ENCODE measurements around the gene LEFTY1. TPM values are rescaled to one million over a fixed set of nuclear protein-coding genes. Genes with fewer than 3 reads are reported as not detected.

LEFTY1 gene
- total RNA-seq, 1 donor from 2014 or later, result 0.65 TPM

DNA sequence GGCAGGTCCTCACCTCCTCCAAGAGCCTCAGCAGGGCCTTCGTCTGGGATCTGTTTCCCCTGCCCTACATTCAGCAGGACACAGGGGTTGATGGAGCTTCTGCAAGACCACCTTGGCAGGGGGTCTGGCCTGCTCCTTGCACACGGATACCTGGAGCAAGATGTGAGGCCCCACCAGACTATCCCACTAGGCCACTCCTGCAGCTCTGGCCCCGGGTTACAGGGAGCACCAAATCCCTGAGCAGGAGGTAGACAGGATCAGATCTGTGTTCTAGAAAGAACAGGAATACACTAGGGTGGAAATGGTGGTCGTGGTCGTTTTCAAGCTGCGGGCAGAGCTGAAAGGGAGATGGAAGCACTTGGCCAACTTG is 45.5 kb downstream of the LEFTY1 start:
- peaks cover 3% of the 10 kb centered on the region for H3K36me3 Mint-ChIP-seq (ENCODE audit: low read depth)
- H3K4me3 Mint-ChIP-seq, result no peak overlapping the region

GRCh38 chr1:225842788-225843425 is 46.0 kb downstream of the LEFTY1 start:
- Mint-ChIP-seq H3K27me3 (ENCODE audit: low read depth) (no peaks in the 10 kb centered on the region), H3K4me3 (no peak overlapping the region), H3K9me3 (no peaks in the 10 kb centered on the region), H3K36me3 (ENCODE audit: low read depth) (peaks cover under 1% of the 10 kb centered on the region), H3K27ac (ENCODE audit: unreplicated experiment) (no peak overlapping the region), H3K4me1 (peaks cover 1% of the 10 kb centered on the region)
- TF ChIP-seq CTCF (conservative IDR thresholded peaks at IDR 0.05), result no peak
- DNase-seq (ENCODE audit: low read depth, low spot score), result no peak

More for the DNA sequence above, 45.5 kb downstream of the LEFTY1 start:
- no peak for DNase-seq (ENCODE audit: low read depth, low spot score)
- H3K4me1 Mint-ChIP-seq, result peaks cover 6% of the 10 kb centered on the region
- no peaks in the 10 kb centered on the region for H3K9me3 Mint-ChIP-seq
- no peak for TF ChIP-seq CTCF (conservative IDR thresholded peaks at IDR 0.05)
- no peak overlapping the region for H3K27ac Mint-ChIP-seq (ENCODE audit: unreplicated experiment)
- H3K27me3 Mint-ChIP-seq (ENCODE audit: low read depth), result no peaks in the 10 kb centered on the region

DNA sequence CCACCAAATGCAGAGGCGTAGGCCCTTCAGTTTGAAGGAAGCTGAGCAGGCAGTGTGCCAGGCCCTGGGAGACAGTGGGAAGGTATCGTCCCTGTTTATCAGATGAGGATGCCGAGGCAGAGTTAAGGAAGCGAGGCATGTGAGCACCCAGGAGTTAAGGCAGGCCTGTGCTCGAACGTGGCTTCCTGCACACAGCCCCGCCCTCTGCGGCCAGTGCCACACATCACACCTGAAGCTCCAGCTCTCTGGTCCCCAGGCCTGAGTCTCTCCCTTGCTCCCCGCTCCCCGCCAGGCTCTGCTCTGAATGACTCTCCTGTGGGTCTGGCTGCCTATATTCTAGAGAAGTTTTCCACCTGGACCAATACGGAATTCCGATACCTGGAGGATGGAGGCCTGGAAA is 46.9 kb downstream of the LEFTY1 start:
- no peaks in the 10 kb centered on the region for H3K36me3 Mint-ChIP-seq (ENCODE audit: low read depth)
- H3K4me3 Mint-ChIP-seq, result no peak overlapping the region
- no peak for TF ChIP-seq CTCF (conservative IDR thresholded peaks at IDR 0.05)
- H3K27me3 Mint-ChIP-seq (ENCODE audit: low read depth), result no peaks in the 10 kb centered on the region
- H3K27ac Mint-ChIP-seq (ENCODE audit: unreplicated experiment), result no peak overlapping the region
- H3K4me1 Mint-ChIP-seq, result no peaks in the 10 kb centered on the region
- H3K9me3 Mint-ChIP-seq, result no peaks in the 10 kb centered on the region
- no peak for DNase-seq (ENCODE audit: low read depth, low spot score)

DNA sequence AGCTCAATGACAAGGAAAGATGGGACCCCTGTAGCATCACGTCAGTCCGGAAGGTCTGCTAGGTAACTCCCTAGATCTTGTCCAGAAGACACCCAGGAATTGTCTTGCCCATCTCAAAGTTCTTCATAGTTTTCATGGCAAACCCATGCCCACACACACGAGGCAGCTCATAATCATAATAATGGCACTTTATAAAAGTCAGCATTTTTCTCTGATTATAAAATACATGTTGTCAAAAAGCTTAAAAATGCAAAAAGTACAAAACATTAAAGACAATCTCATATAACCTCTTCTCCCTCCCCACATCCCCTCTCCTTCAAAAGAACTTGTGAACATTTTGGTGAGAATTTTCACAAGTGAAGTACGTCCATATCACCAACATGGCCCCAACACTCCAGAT is 48.2 kb downstream of the LEFTY1 start:
- no peaks in the 10 kb centered on the region for H3K27me3 Mint-ChIP-seq (ENCODE audit: low read depth)
- H3K4me3 Mint-ChIP-seq, result no peak overlapping the region
- no peaks in the 10 kb centered on the region for H3K4me1 Mint-ChIP-seq
- no peak for TF ChIP-seq CTCF (conservative IDR thresholded peaks at IDR 0.05)
- H3K27ac Mint-ChIP-seq (ENCODE audit: unreplicated experiment), result no peak overlapping the region
- H3K36me3 Mint-ChIP-seq (ENCODE audit: low read depth), result no peaks in the 10 kb centered on the region
- no peaks in the 10 kb centered on the region for H3K9me3 Mint-ChIP-seq
- DNase-seq (ENCODE audit: low read depth, low spot score), result no peak

DNA sequence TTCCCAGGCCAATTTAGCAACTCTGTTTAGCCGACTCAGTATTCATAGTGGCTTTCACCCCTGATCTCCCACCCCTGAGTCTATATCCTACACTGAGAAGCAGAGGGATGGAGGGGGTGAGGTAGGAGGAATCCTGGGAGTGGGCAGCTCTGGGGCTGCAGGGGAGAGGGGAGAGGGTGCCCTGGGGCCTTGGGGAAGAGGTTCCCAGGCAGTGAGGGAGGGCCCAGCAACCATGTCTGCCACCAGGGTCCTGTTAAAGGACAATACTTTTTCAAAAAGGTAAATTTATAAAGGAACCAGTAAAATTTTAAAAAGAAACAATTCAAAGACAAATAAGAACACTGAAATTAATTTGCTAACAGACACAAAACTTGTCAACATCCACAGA is 48.7 kb downstream of the LEFTY1 start:
- Mint-ChIP-seq H3K27ac (ENCODE audit: unreplicated experiment) (no peak overlapping the region), H3K36me3 (ENCODE audit: low read depth) (no peaks in the 10 kb centered on the region), H3K9me3 (no peaks in the 10 kb centered on the region), H3K27me3 (ENCODE audit: low read depth) (no peaks in the 10 kb centered on the region), H3K4me1 (no peaks in the 10 kb centered on the region), H3K4me3 (no peak overlapping the region)
- DNase-seq (ENCODE audit: low read depth, low spot score), result no peak
- TF ChIP-seq CTCF (conservative IDR thresholded peaks at IDR 0.05), result no peak
